GM23338 (cell line): ENCODE results near the gene PCSK7. TPM values are rescaled to one million over a fixed set of nuclear protein-coding genes. Genes with fewer than 3 reads are reported as not detected.

Source experiments
- ATAC-seq: fragments of 200-7000 bp; cut with Tn5 transposase; 3 replicates; pipeline ENCODE4 v1.9.1; 2020
- DNase-seq: peaks from one replicate; pipeline ENCODE4 v3.0.0-alpha.2; 2015; ENCODE audit warnings: low spot score
- H2AFZ ChIP-seq: fragments of 200-600 bp; sonication (generic); 2 replicates; pipeline ENCODE4 v1.8.0; 2016; ENCODE audit warnings: antibody characterized with exemption, mild to moderate bottlenecking, moderate library complexity
- H3F3A ChIP-seq: fragments of 200-600 bp; sonication (generic); replicated peaks from 2 replicates; pipeline ENCODE4 v1.8.0; 2017; ENCODE audit warnings: antibody characterized with exemption, mixed run types, low read depth
- H3K27ac ChIP-seq: fragments of 200-600 bp; sonication (generic); 2 replicates; pipeline ENCODE4 v1.6.1; 2016; ENCODE audit warnings: low read depth
- H3K27me3 ChIP-seq: fragments of 200-600 bp; sonication (generic); 2 replicates; pipeline ENCODE4 v1.8.0; 2016; ENCODE audit warnings: mild to moderate bottlenecking, mixed run types, moderate library complexity; ENCODE audit not compliant: insufficient read depth
- H3K36me3 ChIP-seq: fragments of 200-600 bp; sonication (generic); 2 replicates; pipeline ENCODE4 v1.8.0; 2016; ENCODE audit warnings: mild to moderate bottlenecking; ENCODE audit not compliant: insufficient read depth
- H3K4me1 ChIP-seq: fragments of 200-600 bp; sonication (generic); 2 replicates; pipeline ENCODE4 v1.8.0; 2016; ENCODE audit warnings: mild to moderate bottlenecking, moderate library complexity; ENCODE audit not compliant: insufficient read depth
- H3K4me2 ChIP-seq: fragments of 200-600 bp; sonication (generic); 2 replicates; pipeline ENCODE4 v1.7.1; 2017; ENCODE audit warnings: mixed run types
- H3K4me3 ChIP-seq: fragments of 200-600 bp; sonication (generic); 2 replicates; pipeline ENCODE4 v1.6.1; 2016; ENCODE audit warnings: mixed run types
- H3K79me2 ChIP-seq: fragments of 200-600 bp; sonication (generic); replicated peaks from 2 replicates; pipeline ENCODE4 v1.8.0; 2017; ENCODE audit warnings: mild to moderate bottlenecking; ENCODE audit not compliant: insufficient read depth
- H3K9me2 ChIP-seq: fragments of 200-600 bp; sonication (generic); 2 replicates; pipeline ENCODE4 v1.8.0; 2017; ENCODE audit not compliant: insufficient read depth
- H4K20me1 ChIP-seq: fragments of 200-600 bp; sonication (generic); replicated peaks from 2 replicates; pipeline ENCODE4 v1.8.0; 2017; ENCODE audit warnings: mild to moderate bottlenecking; ENCODE audit not compliant: insufficient read depth
- H3K27ac Mint-ChIP-seq: 2 replicates; pipeline ENCODE4 v1.8.0; 2020; ENCODE audit warnings: inconsistent platforms, mild to moderate bottlenecking, moderate library complexity, mixed read lengths
- H3K27me3 Mint-ChIP-seq: 3 replicates; pipeline ENCODE4 v1.8.0; 2022; ENCODE audit warnings: low read depth, mild to moderate bottlenecking, moderate library complexity, mixed read lengths, inconsistent platforms; ENCODE audit not compliant: insufficient read depth, poor library complexity
- H3K36me3 Mint-ChIP-seq: 3 replicates; pipeline ENCODE4 v1.8.0; 2021; ENCODE audit warnings: low read depth, mild to moderate bottlenecking, inconsistent platforms, moderate library complexity, mixed read lengths
- H3K4me1 Mint-ChIP-seq: 3 replicates; pipeline ENCODE4 v1.8.0; 2020; ENCODE audit warnings: mild to moderate bottlenecking, inconsistent platforms, mixed read lengths
- H3K4me3 Mint-ChIP-seq: 3 replicates; pipeline ENCODE4 v1.8.0; 2021; ENCODE audit warnings: moderate library complexity, mild to moderate bottlenecking, inconsistent platforms, mixed read lengths
- H3K9me3 Mint-ChIP-seq: 3 replicates; pipeline ENCODE4 v1.8.0; 2020; ENCODE audit warnings: moderate library complexity, mild to moderate bottlenecking, inconsistent platforms, mixed read lengths
- CREB1 ChIP-seq: fragments of 250-450 bp; sonication (Bioruptor Pico); IDR thresholded peaks from 2 replicates; pipeline ENCODE4 v1.5.0; 2020; ENCODE audit warnings: low read depth, mild to moderate bottlenecking, moderate library complexity
- CTCF ChIP-seq, 2 experiments: fragments of 200-600 bp in 1 of 2; sonication (generic) in 1 of 2; conservative IDR thresholded peaks; 2 replicates each; pipeline versions ENCODE4 v1.5.1 to v1.6.1; 2016 to 2017; ENCODE audit warnings: antibody characterized with exemption in 2 of 2, low read depth in 2 of 2, mild to moderate bottlenecking in 2 of 2, moderate library complexity in 1 of 2
- ETS1 ChIP-seq: IDR thresholded peaks from 2 replicates; pipeline ENCODE4 v1.6.1; 2016; ENCODE audit warnings: antibody characterized with exemption
- EZH2 ChIP-seq: fragments of 200-600 bp; sonication (generic); IDR thresholded peaks from one replicate; pipeline ENCODE4 v1.8.0; 2017; ENCODE audit warnings: antibody characterized with exemption, mild to moderate bottlenecking, low read depth; ENCODE audit not compliant: unreplicated experiment
- EZH2phosphoT487 ChIP-seq: fragments of 200-600 bp; sonication (generic); IDR thresholded peaks from one replicate; pipeline ENCODE4 v1.8.1; 2018; ENCODE audit warnings: antibody characterized with exemption; ENCODE audit not compliant: unreplicated experiment
- JUNB ChIP-seq: IDR thresholded peaks from one replicate; pipeline ENCODE4 v1.6.1; 2016; ENCODE audit warnings: antibody characterized with exemption; ENCODE audit not compliant: unreplicated experiment
- NANOG ChIP-seq: IDR thresholded peaks from 2 replicates; pipeline ENCODE4 v1.6.1; 2016; ENCODE audit warnings: antibody characterized with exemption, borderline replicate concordance
- POLR2AphosphoS5 ChIP-seq: IDR thresholded peaks from 2 replicates; pipeline ENCODE4 v1.6.1; 2016; ENCODE audit warnings: antibody characterized with exemption, low read depth
- REST ChIP-seq: IDR thresholded peaks from one replicate; pipeline ENCODE4 v1.6.1; 2018; ENCODE audit warnings: antibody characterized with exemption; ENCODE audit not compliant: unreplicated experiment
- STAT1 ChIP-seq: IDR thresholded peaks from one replicate; pipeline ENCODE4 v1.6.1; 2016; ENCODE audit warnings: antibody characterized with exemption; ENCODE audit not compliant: unreplicated experiment
- ZNF114 ChIP-seq: fragments of 250-450 bp; sonication (Bioruptor Pico); IDR thresholded peaks from 2 replicates; pipeline ENCODE4 v1.5.0; 2020; ENCODE audit warnings: mild to moderate bottlenecking, moderate library complexity
- ZNF331 ChIP-seq: fragments of 250-450 bp; sonication (Bioruptor Pico); IDR thresholded peaks from 2 replicates; pipeline ENCODE4 v1.5.0; 2020; ENCODE audit warnings: low read depth, mild to moderate bottlenecking, moderate library complexity
- ZNF462 ChIP-seq: fragments of 250-450 bp; sonication (Bioruptor Pico); IDR thresholded peaks from 2 replicates; pipeline ENCODE4 v1.5.0; 2020; ENCODE audit warnings: mild to moderate bottlenecking, moderate library complexity
- polyA plus RNA-seq: library from polyadenylated mRNA; unstranded; fragments of >200 nt; fragmentation: Nextera tagmentation; extraction: Ambion mirVana; gene quantifications from 2 replicates; pipeline ENCODE4 v1.2.1, GENCODE V29; 2016
- total RNA-seq: library from RNA; depleted of rRNA; stranded (reverse); fragments of >200 nt; shearing (Covaris generic); gene quantifications from 2 replicates; pipeline ENCODE4 v1.2.3, GENCODE V29; 2014

The PCSK7 gene
- total and polyA plus RNA-seq, 2 experiments from 2014 or later: 12.4 to 46.4 TPM

- no peak overlapping the region for H3K27ac Mint-ChIP-seq
- DNase-seq: no peak
- TF ChIP-seq REST (no peak), ZNF462 (CRISPR knock-in tag) (no peak), NANOG (no peak), ZNF331 (no peak), STAT1 (no peak), EZH2phosphoT487 (no peak), CREB1 (CRISPR knock-in tag) (no peak), EZH2 (no peak), ETS1 (no peak), CTCF (conservative IDR thresholded peaks at IDR 0.05; ENCODE audit: low read depth in 2 of 2) (no peak), POLR2AphosphoS5 (no peak), ZNF114 (CRISPR knock-in tag) (no peak), JUNB (no peak)
- no peaks in the 10 kb centered on the region for H3K9me2 ChIP-seq
- no peaks in the 10 kb centered on the region for H3K4me1 Mint-ChIP-seq
- H3F3A ChIP-seq: no peaks in the 10 kb centered on the region
- no peaks in the 10 kb centered on the region for H3K36me3 ChIP-seq
- H3K4me3 ChIP-seq: no peak overlapping the region
- no peaks in the 10 kb centered on the region for H3K27me3 ChIP-seq
- peaks cover 20% of the 10 kb centered on the region for H3K36me3 Mint-ChIP-seq
- no peak overlapping the region for H2AFZ ChIP-seq
- 0 out of 2 replicates have a peak, but pooled peaks cover 5% of the 10 kb centered on the region for H4K20me1 ChIP-seq
- no peak for ATAC-seq
- H3K27me3 Mint-ChIP-seq: no peaks in the 10 kb centered on the region
- H3K4me2 ChIP-seq: no peak overlapping the region
- H3K4me3 Mint-ChIP-seq: no peak overlapping the region
- no peak overlapping the region for H3K27ac ChIP-seq
- no peaks in the 10 kb centered on the region for H3K79me2 ChIP-seq
- H3K4me1 ChIP-seq: no peaks in the 10 kb centered on the region
- no peaks in the 10 kb centered on the region for H3K9me3 Mint-ChIP-seq
Observed at GRCh38 chr11:117259417-117259816, 27.5 kb upstream of the PCSK7 start.
